Tibial nerve (tissue), 4 donors: Measurements from ENCODE around the gene VSIR. TPM values are rescaled to one million over a fixed set of nuclear protein-coding genes. Genes with fewer than 3 reads are reported as not detected.

Source experiments
- DNase-seq, 2 donors: peaks; one replicate each; pipeline ENCODE4 v3.0.0-alpha.2; 2019; ENCODE audit warnings: low spot score in 2 of 2
- H3K27ac ChIP-seq, 4 donors: fragments of 200-600 bp; sonication (generic) in 3 of 4; one replicate each; pipeline ENCODE4 v1.5.1; 2017 to 2019; ENCODE audit warnings: mild to moderate bottlenecking in 1 of 4
- H3K27me3 ChIP-seq, 2 donors: fragments of 200-600 bp; sonication (generic) in 1 of 2; one replicate each; pipeline versions ENCODE4 v1.5.1 to v1.6.0; 2017 to 2019
- H3K36me3 ChIP-seq, 3 donors: fragments of 200-600 bp; sonication (generic); one replicate each; pipeline ENCODE4 v1.5.1; 2018 to 2019
- H3K4me1 ChIP-seq, 4 donors: fragments of 200-600 bp; sonication (generic) in 3 of 4; one replicate each; pipeline ENCODE4 v1.5.1; 2017 to 2019
- H3K4me3 ChIP-seq, 4 donors: fragments of 200-600 bp; sonication (generic) in 3 of 4; one replicate each; pipeline ENCODE4 v1.5.1; 2017 to 2019; ENCODE audit warnings: mild to moderate bottlenecking in 1 of 4, moderate library complexity in 1 of 4
- H3K9me3 ChIP-seq, 4 donors: fragments of 200-600 bp; sonication (generic) in 3 of 4; one replicate each; pipeline ENCODE4 v1.5.1; 2017 to 2019
- EP300 ChIP-seq, 2 donors: sonication (generic); formaldehyde crosslinking; IDR thresholded peaks; one replicate each; pipeline ENCODE4 v1.6.1; 2017; ENCODE audit warnings: antibody characterized with exemption in 2 of 2, mild to moderate bottlenecking in 1 of 2
- POLR2A ChIP-seq, 2 donors: fragments of 450-650 bp; IDR thresholded peaks; one replicate each; pipeline ENCODE4 v1.6.1; 2017; ENCODE audit warnings: antibody characterized with exemption in 2 of 2, mild to moderate bottlenecking in 2 of 2, moderate library complexity in 2 of 2
- WGBS, 2 donors: methylation state at CpG; one replicate each; pipeline ENCODE4 v1.1.5; 2018; 5-methylcytosine and 5-hydroxymethylcytosine counted together
- total RNA-seq, 4 donors: library from RNA; depleted of rRNA; stranded (reverse); fragments of >200 nt; gene quantifications; one replicate each; pipeline ENCODE4 v1.1.0, GENCODE V29; 2016
- TF ChIP-seq, protein P1 (sequence below), 5 experiments: fragments of 200-600 bp in 3 of 5; fragments of 450-650 bp in 2 of 5; sonication (generic) in 3 of 5; IDR thresholded peaks; one replicate each; pipeline ENCODE4 v1.5.1; 2016 to 2019; ENCODE audit warnings: antibody characterized with exemption in 5 of 5, mild to moderate bottlenecking in 3 of 5, moderate library complexity in 2 of 5

The VSIR gene
- total RNA-seq, 4 donors from 2014 or later: 133 to 227 (median 151) TPM

DNA sequence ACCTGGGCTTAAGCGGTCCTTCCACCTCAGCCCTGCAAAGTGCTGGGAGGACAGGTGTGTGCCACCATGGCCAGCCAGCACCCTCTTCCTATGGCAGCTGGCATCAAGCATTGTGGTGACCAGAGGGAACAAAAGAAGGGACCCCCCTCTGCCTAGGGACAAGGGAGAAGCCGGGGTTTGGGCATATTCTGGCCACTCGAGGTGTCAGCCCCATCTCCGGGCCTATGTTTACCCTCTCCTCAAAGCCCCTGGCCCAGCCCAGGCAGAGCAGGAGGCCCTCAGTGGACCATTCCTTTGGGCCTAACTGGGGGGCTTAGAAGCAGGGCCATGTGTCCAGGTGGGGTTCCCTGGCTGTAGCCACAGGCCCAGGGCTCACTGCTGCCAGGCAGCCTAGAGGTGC, 23.9 kb downstream of the VSIR start:
- TF ChIP-seq EP300 (IDR thresholded peaks at IDR 0.05) (no peak), POLR2A (IDR thresholded peaks at IDR 0.05) (no peak)
- TF ChIP-seq, protein P1, sequence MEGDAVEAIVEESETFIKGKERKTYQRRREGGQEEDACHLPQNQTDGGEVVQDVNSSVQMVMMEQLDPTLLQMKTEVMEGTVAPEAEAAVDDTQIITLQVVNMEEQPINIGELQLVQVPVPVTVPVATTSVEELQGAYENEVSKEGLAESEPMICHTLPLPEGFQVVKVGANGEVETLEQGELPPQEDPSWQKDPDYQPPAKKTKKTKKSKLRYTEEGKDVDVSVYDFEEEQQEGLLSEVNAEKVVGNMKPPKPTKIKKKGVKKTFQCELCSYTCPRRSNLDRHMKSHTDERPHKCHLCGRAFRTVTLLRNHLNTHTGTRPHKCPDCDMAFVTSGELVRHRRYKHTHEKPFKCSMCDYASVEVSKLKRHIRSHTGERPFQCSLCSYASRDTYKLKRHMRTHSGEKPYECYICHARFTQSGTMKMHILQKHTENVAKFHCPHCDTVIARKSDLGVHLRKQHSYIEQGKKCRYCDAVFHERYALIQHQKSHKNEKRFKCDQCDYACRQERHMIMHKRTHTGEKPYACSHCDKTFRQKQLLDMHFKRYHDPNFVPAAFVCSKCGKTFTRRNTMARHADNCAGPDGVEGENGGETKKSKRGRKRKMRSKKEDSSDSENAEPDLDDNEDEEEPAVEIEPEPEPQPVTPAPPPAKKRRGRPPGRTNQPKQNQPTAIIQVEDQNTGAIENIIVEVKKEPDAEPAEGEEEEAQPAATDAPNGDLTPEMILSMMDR (IDR thresholded peaks at IDR 0.05): no peak
- H3K4me3 ChIP-seq: no peak overlapping the region
- H3K9me3 ChIP-seq: no peaks in the 10 kb centered on the region
- H3K27ac ChIP-seq: peak overlapping the region; percentile 41 to 88 (median 83)
- H3K27me3 ChIP-seq: no peaks in the 10 kb centered on the region
- no peak for DNase-seq
- H3K36me3 ChIP-seq: peaks cover 0 to 50% (median 10%) of the 10 kb centered on the region in 3 donors
- WGBS, 2 donors: 86 to 88% methylated on average over 4 of the region's 4 CpGs
- H3K4me1 ChIP-seq: peaks cover 0 to 91% (median 64%) of the 10 kb centered on the region in 4 donors

DNA sequence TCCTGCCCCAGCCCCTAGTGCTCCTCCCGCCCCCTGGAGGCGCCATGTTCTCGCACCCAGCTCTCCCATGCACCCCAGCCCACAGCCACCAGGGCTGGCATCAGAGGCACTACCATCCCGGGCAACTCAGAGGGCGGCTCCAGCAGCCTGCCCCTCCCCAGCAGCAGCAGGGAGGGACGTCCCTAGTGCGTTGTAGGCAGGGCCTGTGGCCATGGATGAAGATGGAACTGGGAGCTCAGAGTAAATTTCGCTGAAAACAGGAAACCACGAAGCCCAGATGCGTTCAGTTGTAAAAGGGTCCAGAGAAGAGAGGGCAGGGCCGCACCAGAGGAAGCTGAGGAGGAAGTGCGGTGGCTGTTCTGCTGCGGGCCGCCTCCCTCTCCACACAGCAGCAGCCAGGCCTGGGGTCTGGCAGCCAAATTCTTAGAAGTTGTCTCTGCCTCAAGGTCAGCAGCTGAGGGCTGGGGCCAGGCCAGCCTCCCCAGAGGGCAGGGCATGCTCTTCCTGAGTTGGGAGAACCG, 24.6 kb downstream of the VSIR start:
- Histone ChIP-seq H3K36me3 (peaks cover 0 to 43% (median 10%) of the 10 kb centered on the region in 3 donors), H3K4me3 (no peak overlapping the region), H3K9me3 (no peaks in the 10 kb centered on the region), H3K27ac (peak overlapping the region; percentile 41 to 88 (median 83)), H3K27me3 (no peaks in the 10 kb centered on the region), H3K4me1 (peaks cover 0 to 85% (median 58%) of the 10 kb centered on the region in 4 donors)
- 17 to 21% methylated on average over 15 of the region's 15 CpGs for WGBS, 2 donors
- peak in 1 of 2 donors; percentile 87 for TF ChIP-seq EP300 (IDR thresholded peaks at IDR 0.05)
- peak in 1 of 2 donors; percentile 44 for TF ChIP-seq POLR2A (IDR thresholded peaks at IDR 0.05)
- TF ChIP-seq, protein P1 (IDR thresholded peaks at IDR 0.05): peak in 2 of 5 experiments; percentile 30 to 43
- peak; percentile 49 to 65 for DNase-seq

DNA sequence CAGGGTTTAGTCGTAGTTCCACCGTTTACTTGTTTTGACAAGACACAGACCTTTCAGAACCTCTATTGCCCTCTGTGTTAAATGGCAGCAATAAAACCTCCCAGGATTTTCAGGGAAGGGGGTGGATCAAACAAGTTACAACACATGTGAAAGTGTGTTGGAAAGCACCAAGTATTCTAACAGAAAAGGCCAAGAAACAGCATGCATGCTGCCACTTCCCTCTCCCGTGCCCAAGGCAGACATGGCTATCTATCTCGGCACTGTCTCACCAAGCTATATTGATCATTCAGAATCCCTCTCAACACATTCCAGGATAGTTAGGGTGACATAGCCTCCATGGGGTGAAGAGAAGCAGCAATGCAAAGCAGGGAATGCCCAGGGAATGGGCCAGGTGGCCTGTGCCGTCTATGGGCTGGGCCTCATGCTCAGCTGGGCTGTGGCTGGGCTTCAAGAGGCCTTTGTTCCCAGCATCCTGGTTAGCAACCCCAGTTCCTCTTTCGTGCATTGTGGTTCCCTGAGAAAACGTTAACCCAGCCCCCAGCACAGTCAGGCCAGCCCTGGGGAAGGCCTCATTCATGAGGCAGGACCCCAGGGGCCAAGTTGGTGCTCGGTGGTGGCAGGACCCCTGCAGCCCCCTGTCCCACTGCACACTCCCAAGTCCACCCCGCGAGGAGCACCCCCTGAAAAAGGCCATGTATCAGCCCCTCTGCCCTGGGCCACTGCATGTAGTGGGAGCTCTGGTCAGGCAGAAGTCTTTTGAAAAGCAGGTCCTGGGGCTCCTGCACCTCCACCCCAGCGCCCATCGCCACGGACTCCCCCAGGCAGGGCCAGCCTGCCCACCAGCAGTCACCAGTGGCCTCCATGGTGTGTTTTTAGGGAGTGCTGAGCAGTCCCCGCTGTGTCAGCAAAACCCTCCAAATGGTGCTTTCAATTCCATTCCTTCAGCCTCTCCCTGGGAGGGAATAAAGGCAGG, 25.5 kb downstream of the VSIR start:
- Histone ChIP-seq H3K4me3 (no peak overlapping the region), H3K27me3 (no peaks in the 10 kb centered on the region), H3K36me3 (peaks cover 0 to 36% (median 10%) of the 10 kb centered on the region in 3 donors), H3K9me3 (peaks cover 0 to 1% (median 0%) of the 10 kb centered on the region in 4 donors), H3K27ac (peak overlapping the region; percentile 41 to 88 (median 83)), H3K4me1 (peaks cover 0 to 77% (median 53%) of the 10 kb centered on the region in 4 donors)
- WGBS, 2 donors: 61% methylated on average over 13 to 14 of the region's 14 CpGs
- TF ChIP-seq POLR2A (IDR thresholded peaks at IDR 0.05): no peak
- TF ChIP-seq EP300 (IDR thresholded peaks at IDR 0.05): peak in 1 of 2 donors; percentile 34
- no peak for DNase-seq

DNA sequence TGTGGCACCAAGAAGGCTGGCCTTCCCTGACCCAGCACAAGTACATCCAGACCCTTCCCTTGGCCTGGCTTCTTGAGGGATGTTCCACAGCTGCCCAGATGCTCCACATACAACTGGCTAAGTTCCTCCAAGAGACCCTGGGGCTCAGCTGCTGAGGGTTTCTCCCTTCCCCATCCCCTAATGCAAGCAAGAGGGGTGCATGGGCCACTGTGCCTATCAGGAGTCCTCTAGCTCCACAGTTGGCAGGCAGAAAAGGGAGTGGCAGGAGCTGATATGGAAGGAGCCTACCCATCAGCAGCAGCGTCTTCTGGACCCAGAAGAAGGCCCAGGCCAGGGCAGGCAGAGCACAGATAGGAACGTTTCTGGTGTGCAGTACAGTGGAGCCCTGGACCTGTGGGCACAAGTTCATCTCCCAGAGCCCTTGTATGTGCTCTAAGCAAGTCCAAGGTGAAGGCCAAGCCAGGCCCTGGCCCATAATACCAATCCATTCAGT, 26.2 kb downstream of the VSIR start:
- peak overlapping the region; percentile 28 to 88 (median 83) for H3K27ac ChIP-seq
- 38 to 56% methylated on average over 2 of the region's 2 CpGs for WGBS, 2 donors
- TF ChIP-seq, protein P1 (IDR thresholded peaks at IDR 0.05): no peak
- no peak for TF ChIP-seq EP300 (IDR thresholded peaks at IDR 0.05)
- no peak for TF ChIP-seq POLR2A (IDR thresholded peaks at IDR 0.05)

DNA sequence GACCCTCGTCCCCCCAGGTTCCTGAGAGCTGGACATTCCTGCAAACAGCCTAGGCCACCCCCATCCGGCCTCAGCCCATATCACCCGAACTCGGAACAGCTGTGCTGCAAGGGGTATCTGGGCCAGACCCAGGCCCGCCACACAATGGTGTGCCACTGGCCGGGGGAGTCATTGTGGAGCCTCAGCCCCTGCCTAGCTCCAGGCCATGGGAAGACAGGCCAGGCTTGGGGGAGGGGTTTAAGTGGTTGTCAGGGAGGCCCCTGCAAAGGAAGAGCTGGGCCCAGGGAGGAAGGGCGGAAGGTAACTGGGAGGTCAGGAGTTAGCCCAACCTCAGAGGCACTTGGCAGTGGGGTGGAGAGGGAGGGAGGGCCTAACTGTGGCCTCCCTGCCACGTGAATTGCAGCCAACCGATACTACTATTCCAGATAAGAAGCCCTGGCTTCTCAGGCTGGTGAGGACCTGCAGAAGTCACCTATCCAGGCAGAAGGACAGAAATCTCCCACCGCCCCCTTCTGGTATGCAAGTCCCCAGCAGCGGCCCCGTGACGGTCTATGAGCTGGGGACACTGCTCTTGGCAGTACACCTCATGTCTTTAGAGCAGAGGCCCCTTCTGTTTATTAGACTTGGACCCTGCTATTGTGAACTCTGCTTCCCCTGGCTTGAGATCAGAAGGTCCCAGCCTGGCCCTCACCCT, 26.8 kb downstream of the VSIR start:
- Histone ChIP-seq H3K4me1 (peaks cover 0 to 64% (median 46%) of the 10 kb centered on the region in 4 donors), H3K36me3 (peaks cover 0 to 35% (median 10%) of the 10 kb centered on the region in 3 donors), H3K4me3 (no peak overlapping the region), H3K27ac (peak overlapping the region; percentile 28 to 88 (median 83)), H3K27me3 (no peaks in the 10 kb centered on the region), H3K9me3 (peaks cover 0 to 7% (median 0%) of the 10 kb centered on the region in 4 donors)
- 55 to 57% methylated on average over 13 of the region's 13 CpGs for WGBS, 2 donors
- TF ChIP-seq EP300 (IDR thresholded peaks at IDR 0.05) (no peak), POLR2A (IDR thresholded peaks at IDR 0.05) (no peak)
- TF ChIP-seq, protein P1 (IDR thresholded peaks at IDR 0.05): no peak
- no peak for DNase-seq

More for the DNA sequence above, 26.2 kb downstream of the VSIR start:
- DNase-seq: no peak
- peaks cover 0 to 70% (median 49%) of the 10 kb centered on the region in 4 donors for H3K4me1 ChIP-seq
- peaks cover 0 to 36% (median 10%) of the 10 kb centered on the region in 3 donors for H3K36me3 ChIP-seq
- H3K9me3 ChIP-seq: peaks cover 0 to 7% (median 0%) of the 10 kb centered on the region in 4 donors
- no peak overlapping the region for H3K4me3 ChIP-seq
- H3K27me3 ChIP-seq: no peaks in the 10 kb centered on the region
